Ureter (tissue), 1 donor: Measurements from ENCODE around the gene FBXO24. TPM values are rescaled to one million over a fixed set of nuclear protein-coding genes. Genes with fewer than 3 reads are reported as not detected.
"Not testable (repeated sequence)": the region's sequence is repeated elsewhere in the genome, so short reads cannot be mapped to it uniquely, and the experiment has no call there.

Experiments used
- DNase-seq: peaks from one replicate; pipeline ENCODE4 v3.0.0-alpha.2; 2020; ENCODE audit warnings: low spot score
- total RNA-seq: library from RNA; stranded (reverse); gene quantifications from one replicate; pipeline ENCODE4 v1.2.4, GENCODE V29; 2023
- donor health status: DM: yes; HTN: yes; CAD: no.

The FBXO24 gene
- 0.29 TPM for total RNA-seq

- peak; percentile 100 for DNase-seq
Observed at GRCh38 chr7:100586266-100587025, at the start of gene FBXO24. Gene FBXO24, plus strand, starts transcription at chr7:100586328. Its CDS starts 298 bp downstream, at chr7:100586626.

- DNase-seq = not testable (repeated sequence)
Observed at GRCh38 chr7:100536695-100537094, 49.4 kb upstream of the FBXO24 start.

- DNase-seq = no peak
Observed at GRCh38 chr7:100538348-100538653, 47.8 kb upstream of the FBXO24 start.

- DNase-seq = peak; percentile 100
Observed at GRCh38 chr7:100538654-100539435, 47.3 kb upstream of the FBXO24 start, which contains the start of gene AGFG2. Gene AGFG2, plus strand, starts transcription at chr7:100539203. Its CDS starts 144 bp downstream, at chr7:100539347.

GRCh38 chr7:100539436-100540006, 46.6 kb upstream of the FBXO24 start:
- peak; percentile 52 for DNase-seq

GRCh38 chr7:100540073-100540723, 45.9 kb upstream of the FBXO24 start:
- no peak for DNase-seq

GRCh38 chr7:100541309-100541708, 44.8 kb upstream of the FBXO24 start:
- not testable (repeated sequence) for DNase-seq

GRCh38 chr7:100543586-100543985, 42.5 kb upstream of the FBXO24 start:
- DNase-seq = no peak

- no peak for DNase-seq
Observed at GRCh38 chr7:100544386-100544785, 41.7 kb upstream of the FBXO24 start.

- no peak for DNase-seq
Observed at GRCh38 chr7:100544967-100545359, 41.2 kb upstream of the FBXO24 start.

GRCh38 chr7:100545360-100546128, 40.6 kb upstream of the FBXO24 start:
- DNase-seq = peak; percentile 69

- no peak for DNase-seq
Observed at GRCh38 chr7:100546129-100546925, 39.8 kb upstream of the FBXO24 start.

GRCh38 chr7:100546926-100547800, 39.0 kb upstream of the FBXO24 start:
- DNase-seq = no peak

GRCh38 chr7:100547872-100548271, 38.3 kb upstream of the FBXO24 start:
- DNase-seq = no peak

- DNase-seq = not testable (repeated sequence)
Observed at GRCh38 chr7:100548446-100548845, 37.7 kb upstream of the FBXO24 start.

- DNase-seq = no peak
Observed at GRCh38 chr7:100552532-100552931, 33.6 kb upstream of the FBXO24 start.

- DNase-seq = no peak
Observed at GRCh38 chr7:100553032-100553431, 33.1 kb upstream of the FBXO24 start.

- no peak for DNase-seq
Observed at GRCh38 chr7:100555701-100556100, 30.4 kb upstream of the FBXO24 start.

GRCh38 chr7:100556541-100556940, 29.6 kb upstream of the FBXO24 start:
- no peak for DNase-seq

- DNase-seq = peak; percentile 36
Observed at GRCh38 chr7:100559127-100559526, 27.0 kb upstream of the FBXO24 start.
